NCI-H2171 treated with DMSO at 0.1 percent for 48 hours (cell line): ENCODE results near the gene TMED3.
A peak's percentile ranks its signal among the peaks of the same experiment; 100 is the strongest.

ENCODE experiments used
- DNase-seq: peaks from one replicate; lab custom pipeline; 2025; lab: John Stamatoyannopoulos, UW

Gene TMED3

GRCh38 chr15:79310985-79311900, at the start of gene TMED3:
Gene TMED3 (plus strand): TSS chr15:79311112. CDS start chr15:79311250, 138 bp downstream.
- peak; percentile 91 for DNase-seq

- no peak for DNase-seq
Observed at GRCh38 chr15:79261836-79262235, 49.1 kb upstream of the TMED3 start.

- no peak for DNase-seq
Observed at GRCh38 chr15:79265167-79265566, 45.7 kb upstream of the TMED3 start.

- no peak for DNase-seq
Observed at GRCh38 chr15:79265987-79266579, 44.8 kb upstream of the TMED3 start.

- no peak for DNase-seq
Observed at GRCh38 chr15:79282371-79283251, 28.3 kb upstream of the TMED3 start, which contains the start of gene ANKRD34C. Gene ANKRD34C (plus strand): TSS chr15:79282722. CDS start chr15:79293285, 10,563 bp downstream.

DNA sequence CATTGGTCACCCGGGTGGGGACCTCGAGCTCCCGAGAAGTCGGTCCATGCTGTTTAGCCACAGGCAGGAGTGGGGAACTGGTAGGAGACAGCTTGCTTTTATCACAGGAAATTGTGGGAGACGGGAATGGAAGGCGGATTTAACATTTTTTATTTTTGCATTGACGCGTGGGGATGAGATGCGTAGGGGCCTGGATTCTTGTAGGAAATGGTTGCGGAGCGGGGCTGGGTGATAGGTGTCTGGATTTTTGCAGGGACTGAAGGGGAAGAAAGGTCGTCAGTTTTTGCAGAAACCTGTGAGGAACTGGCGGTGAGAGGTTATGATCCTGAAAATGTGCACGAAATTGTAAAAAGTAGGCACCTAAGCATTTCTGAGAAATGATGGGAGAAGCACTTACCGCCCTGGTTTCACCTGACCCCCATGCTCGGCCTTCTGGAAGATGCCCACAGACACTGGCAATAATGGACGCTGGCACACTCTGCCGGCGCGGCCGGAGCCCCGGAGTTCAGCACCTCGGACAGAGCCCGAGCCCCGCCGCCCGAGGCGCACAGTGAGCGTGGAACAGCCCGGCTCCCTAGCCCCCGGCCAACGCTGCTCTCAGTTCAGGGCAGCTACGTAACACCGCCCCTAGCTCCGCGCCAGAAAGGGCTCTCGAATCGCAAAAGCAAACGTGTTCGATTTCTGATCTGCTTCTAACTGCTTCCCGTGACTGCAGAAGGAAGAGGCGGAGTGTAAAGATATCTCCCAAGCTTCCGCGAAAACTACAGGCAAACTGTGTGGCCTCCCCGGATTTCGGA, 27.5 kb upstream of the TMED3 start:
- DNase-seq, result no peak

DNA sequence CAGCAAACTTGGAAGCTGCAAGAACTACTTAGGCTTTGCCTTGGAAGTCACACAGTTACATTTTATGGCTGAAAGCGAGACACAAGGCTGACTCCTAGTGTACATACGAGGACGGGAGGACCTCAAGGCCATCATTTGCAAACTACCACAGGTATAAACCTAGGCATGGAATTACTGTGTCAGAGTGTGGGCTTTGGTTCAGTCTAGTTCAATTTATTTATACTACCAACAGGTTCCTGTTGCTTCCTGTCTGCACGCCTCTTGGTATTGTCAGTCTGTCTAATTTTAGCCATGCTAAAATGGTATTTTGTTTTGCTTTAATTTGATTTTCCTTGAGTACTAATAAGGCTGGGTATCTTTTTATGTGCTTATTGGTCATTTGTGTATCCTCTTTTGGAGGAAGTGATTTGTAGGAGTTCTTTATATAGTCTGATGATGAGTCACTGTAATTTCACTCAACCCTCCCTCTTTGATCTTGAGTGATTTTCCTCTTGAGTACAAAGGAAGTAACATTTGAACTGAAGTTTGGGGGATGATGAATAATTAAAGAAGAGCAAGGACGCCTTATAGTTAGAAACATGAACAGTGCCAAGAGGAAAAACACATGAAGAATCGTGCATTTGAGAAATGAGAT, 20.2 kb upstream of the TMED3 start:
- no peak for DNase-seq

DNA sequence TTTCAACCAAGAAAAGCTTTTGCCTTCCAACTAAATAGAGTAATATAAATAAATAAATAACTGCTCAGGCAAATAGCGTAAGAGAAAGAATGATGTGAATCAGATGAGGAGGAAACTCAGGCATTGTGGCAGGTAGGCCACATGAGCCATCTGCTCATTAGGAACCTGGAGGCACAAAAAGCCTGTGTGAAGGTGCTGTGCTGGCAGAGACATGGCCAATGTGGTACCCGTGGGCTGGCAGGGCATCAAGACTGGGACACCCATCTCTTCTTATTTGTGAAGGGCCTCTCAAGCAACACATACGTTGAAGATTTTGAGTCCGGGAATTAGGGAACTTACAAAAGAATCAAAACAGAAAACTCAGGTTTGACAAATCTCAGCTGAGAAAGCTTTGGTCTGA, 18.9 kb upstream of the TMED3 start:
- DNase-seq, result no peak

GRCh38 chr15:79294075-79294474, 16.8 kb upstream of the TMED3 start:
- DNase-seq, result no peak

- peak; percentile 19 for DNase-seq
Observed at GRCh38 chr15:79296583-79296982, 14.3 kb upstream of the TMED3 start.

DNA sequence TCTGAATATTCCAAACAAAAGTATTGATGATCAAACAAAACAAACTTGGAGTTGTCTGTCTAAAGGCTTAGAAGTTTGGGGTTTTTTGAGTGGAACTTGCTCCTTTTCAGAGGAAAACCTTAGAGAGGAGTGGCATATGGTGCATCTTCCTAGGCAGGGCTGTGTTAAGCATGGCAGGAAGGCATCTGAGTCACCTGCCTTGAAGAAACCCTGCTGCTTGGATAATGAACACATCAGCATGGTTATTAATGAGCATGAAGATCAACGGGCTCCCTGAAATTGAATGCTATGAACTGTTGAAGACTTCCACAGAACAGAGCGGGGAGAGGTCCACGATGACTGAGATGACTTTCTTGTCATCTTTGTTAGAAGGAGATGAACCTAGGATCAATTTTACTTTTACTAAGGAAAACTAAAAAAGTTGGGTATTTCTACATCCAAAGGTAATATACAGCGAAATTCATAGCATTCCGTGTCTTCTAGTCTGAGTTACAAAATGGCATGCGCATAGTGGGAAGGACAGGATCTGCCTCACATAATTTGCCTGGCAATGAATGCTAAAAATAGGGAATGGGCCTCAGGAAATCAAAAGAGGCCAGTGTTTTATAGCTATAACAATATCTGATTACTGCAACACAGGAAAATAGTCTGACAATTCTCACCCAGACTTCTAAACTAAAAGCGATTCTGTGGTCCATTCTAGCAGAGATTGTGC, 11.6 kb upstream of the TMED3 start:
- peak; percentile 57 for DNase-seq

DNA sequence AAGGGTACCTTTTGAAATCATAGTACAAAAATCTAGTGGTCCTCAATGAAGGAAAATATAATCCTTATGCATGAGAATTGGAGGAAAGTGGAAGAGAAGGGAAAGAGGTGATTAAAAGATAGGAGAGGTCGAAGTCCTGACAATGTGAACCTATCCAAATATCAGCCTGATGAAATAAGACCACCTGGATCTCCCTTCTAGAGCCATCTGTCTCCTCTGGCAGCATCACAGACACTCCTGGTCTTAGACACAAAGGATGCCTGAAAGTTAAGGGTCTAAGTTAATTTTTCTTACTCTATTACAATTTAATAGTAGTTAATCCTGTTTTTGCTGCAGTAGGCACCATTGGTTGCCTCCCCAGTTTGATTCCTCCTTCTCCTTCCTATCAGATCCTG, 11.1 kb upstream of the TMED3 start:
- peak; percentile 57 for DNase-seq

DNA sequence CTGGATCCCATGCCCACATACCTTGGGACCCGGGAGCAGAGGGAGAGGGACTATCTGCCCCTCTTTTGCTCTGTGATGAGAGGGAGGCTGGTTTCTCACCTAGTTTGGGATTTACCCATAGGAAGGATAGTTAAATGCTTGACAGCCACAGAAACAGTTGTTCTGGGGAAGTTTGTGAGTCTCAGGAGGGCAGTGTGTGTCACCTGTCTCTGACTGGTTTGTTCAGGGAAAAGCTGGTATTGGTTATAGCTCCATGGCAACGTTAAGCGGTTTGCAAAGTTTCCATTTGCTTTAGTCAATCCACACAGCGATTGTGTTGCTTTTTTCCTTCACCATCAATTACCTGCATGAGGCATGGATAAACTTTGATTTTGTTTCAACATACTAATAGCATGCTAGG, 3.7 kb upstream of the TMED3 start:
- no peak for DNase-seq

GRCh38 chr15:79308874-79309273, 2.0 kb upstream of the TMED3 start:
- peak; percentile 69 for DNase-seq

DNA sequence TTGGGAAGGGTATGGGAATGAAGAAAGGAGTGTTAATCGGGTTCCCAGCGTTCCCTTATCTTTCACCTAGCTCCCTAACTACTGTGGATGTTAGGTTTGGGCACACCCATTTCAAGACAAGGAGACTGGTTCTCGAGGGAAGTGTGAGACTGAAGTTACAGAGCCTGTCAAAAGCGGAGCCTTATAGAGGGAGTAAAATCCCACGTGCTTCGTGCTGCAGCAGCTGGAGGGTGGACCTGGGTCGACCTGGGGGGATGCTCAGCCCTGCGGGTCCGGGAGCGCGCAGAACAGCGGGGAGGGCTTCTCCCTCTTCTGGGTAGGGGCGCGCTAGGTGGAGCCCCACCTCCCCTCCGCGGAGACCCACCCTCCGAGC, 314 bp upstream of the TMED3 start:
- DNase-seq, result peak; percentile 88

DNA sequence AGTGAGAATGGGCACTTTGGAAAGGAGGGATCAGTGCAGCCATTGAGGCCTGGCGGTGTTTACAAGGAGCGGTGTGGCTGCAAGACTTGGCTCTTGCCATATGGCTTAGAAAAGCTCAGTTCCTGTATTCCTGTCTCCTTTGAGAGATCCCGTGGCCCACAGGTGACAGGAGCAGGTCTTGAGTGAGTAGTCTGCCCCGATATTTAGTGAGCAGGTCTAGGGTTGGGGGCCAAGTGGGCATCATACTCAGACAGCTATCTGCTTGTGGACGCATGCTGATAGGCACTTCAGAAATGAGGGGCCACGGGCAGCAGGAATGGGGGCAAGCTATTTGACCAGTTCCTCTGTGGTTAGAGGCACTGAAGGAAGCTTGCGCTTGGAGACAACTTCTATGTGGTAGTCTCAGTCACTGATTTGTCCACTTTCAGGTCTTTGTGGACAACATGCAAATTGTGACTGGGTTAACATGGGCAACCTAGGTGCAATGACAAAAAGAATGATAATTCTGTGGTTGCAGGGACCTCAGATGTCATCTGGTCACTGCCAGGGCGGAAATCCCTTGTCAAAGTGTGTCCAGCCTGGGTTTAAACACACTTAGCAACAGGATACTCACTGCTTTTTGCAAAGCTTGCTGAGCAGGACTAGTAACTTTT, 1.1 kb downstream of the TMED3 start:
- DNase-seq, result peak; percentile 25

GRCh38 chr15:79314186-79314585, 3.3 kb downstream of the TMED3 start:
- no peak for DNase-seq

GRCh38 chr15:79314811-79315210, 3.9 kb downstream of the TMED3 start:
- no peak for DNase-seq

DNA sequence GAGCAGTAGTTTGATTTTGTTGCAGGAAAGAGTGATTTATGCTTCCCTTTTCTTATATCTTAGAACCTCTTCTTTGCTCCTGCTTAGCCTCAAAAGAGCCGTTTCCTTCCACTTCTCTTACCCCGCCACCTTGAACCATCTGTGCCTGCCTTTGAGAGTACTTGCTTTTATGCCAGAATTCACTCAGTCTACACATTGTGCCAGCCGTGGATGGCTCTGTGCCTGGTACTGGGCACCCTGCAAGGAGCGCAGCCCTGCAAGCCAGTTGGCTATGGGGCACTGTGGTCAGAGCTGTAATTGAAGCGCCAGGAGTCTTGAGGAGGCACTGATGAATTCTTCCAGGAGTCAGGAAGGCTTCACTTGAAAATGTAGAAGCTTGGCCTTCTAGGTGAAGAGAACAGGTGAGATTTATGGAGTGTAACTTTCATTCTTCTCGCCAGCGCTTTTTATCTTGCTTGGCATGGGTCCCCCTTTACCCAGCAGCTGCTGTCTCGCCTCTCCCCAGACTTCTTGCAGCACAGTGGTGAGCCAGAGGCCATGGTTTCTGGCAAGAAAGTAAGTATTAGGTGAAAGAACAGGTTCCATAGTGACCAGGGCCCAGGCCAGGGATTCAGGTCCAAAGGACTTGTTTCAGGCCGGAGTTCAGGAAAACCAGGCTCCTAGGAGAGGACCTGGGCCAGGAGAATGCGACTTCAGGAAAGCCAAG, 4.9 kb downstream of the TMED3 start:
- DNase-seq, result no peak
